H1 (cell line): ENCODE measurements around the gene PDRG1. TPM values are rescaled to one million over a fixed set of nuclear protein-coding genes. Genes with fewer than 3 reads are reported as not detected.

Source experiments
- CTCF ChIA-PET: fragments of 300-600 bp; sonication (Branson Sonifier 250); formaldehyde crosslinking; loops from one replicate; lab custom pipeline; 2021; ENCODE audit not compliant: partially characterized antibody; lab: Charles Lee
- POLR2A ChIA-PET: fragments of 300-600 bp; sonication (Branson Sonifier 250); formaldehyde crosslinking; loops from one replicate; lab custom pipeline; 2021; ENCODE audit warnings: inconsistent platforms; ENCODE audit not compliant: partially characterized antibody; lab: Charles Lee
- DNase-seq, 2 experiments: peaks; one replicate each; pipeline versions ENCODE4 v3.0.0 to v3.0.0-alpha.2; 2010 to 2022; ENCODE audit warnings: low spot score in 2 of 2, low read depth in 1 of 2, mixed read lengths in 1 of 2
- FAIRE-seq: peaks from 2 replicates; lab custom pipeline; 2011; peaks lifted over from hg19 to GRCh38; lab: Jason Lieb, UNC
- H2AFZ ChIP-seq: 2 replicates; pipeline ENCODE4 v1.8.1; 2012; ENCODE audit warnings: low read length, inconsistent platforms
- H2AK5ac ChIP-seq: 2 replicates; pipeline ENCODE4 v1.6.1; 2013; ENCODE audit warnings: low read depth, low read length
- H2BK120ac ChIP-seq: replicated peaks from 2 replicates; pipeline ENCODE3; 2013; ENCODE audit warnings: low read depth, low read length, inconsistent platforms
- H2BK12ac ChIP-seq: 2 replicates; pipeline ENCODE4 v1.6.1; 2013; ENCODE audit warnings: low read depth, low read length
- H2BK15ac ChIP-seq: 2 replicates; pipeline ENCODE4 v1.6.1; 2013; ENCODE audit warnings: low read length
- H2BK20ac ChIP-seq: 2 replicates; pipeline ENCODE4 v1.6.1; 2013; ENCODE audit warnings: low read length
- H2BK5ac ChIP-seq: 2 replicates; pipeline ENCODE4 v1.6.1; 2013; ENCODE audit warnings: low read depth, low read length
- H3K14ac ChIP-seq: 2 replicates; pipeline ENCODE4 v1.6.1; 2013; ENCODE audit warnings: inconsistent platforms; ENCODE audit not compliant: insufficient read length
- H3K18ac ChIP-seq: 2 replicates; pipeline ENCODE4 v1.6.1; 2013; ENCODE audit warnings: low read length; ENCODE audit errors: extremely low read depth
- H3K23ac ChIP-seq: 2 replicates; pipeline ENCODE4 v1.6.1; 2013; ENCODE audit warnings: inconsistent platforms; ENCODE audit not compliant: insufficient read length
- H3K23me2 ChIP-seq: 2 replicates; pipeline ENCODE4 v1.6.1; 2013; ENCODE audit warnings: low read depth, low read length
- H3K27ac ChIP-seq: 2 replicates; pipeline ENCODE4 v1.6.1; 2011; ENCODE audit warnings: low read depth, low read length, inconsistent platforms
- H3K27me3 ChIP-seq, 4 experiments: replicated peaks in 1 of 4; 1 replicate in 1 of 4; 2 replicates in 3 of 4; pipeline versions ENCODE4 v1.6.1 to v1.8.1; 2011 to 2013; ENCODE audit warnings: low read length in 3 of 4, mild to moderate bottlenecking in 3 of 4, inconsistent platforms in 2 of 4, mixed read lengths in 2 of 4, moderate library complexity in 1 of 4; ENCODE audit not compliant: control insufficient read depth in 3 of 4, insufficient read depth in 3 of 4; ENCODE audit errors: extremely low read depth in 1 of 4
- H3K36me3 ChIP-seq, 4 experiments: 2 replicates each; pipeline versions ENCODE4 v1.6.1 to v1.8.1; 2011 to 2013; ENCODE audit warnings: mild to moderate bottlenecking in 4 of 4, low read length in 3 of 4, moderate library complexity in 2 of 4, control low read depth in 1 of 4, inconsistent platforms in 1 of 4; ENCODE audit not compliant: insufficient read depth in 4 of 4, control insufficient read depth in 2 of 4
- H3K4ac ChIP-seq: replicated peaks from 2 replicates; pipeline ENCODE3; 2013; ENCODE audit warnings: low read length, low read depth, mixed read lengths, inconsistent platforms; ENCODE audit not compliant: insufficient read length
- H3K4me1 ChIP-seq, 4 experiments: replicated peaks in 1 of 4; 1 replicate in 1 of 4; 2 replicates in 3 of 4; pipeline versions ENCODE4 v1.6.1 to v1.8.1; 2011 to 2013; ENCODE audit warnings: low read length in 3 of 4, inconsistent platforms in 2 of 4, mixed read lengths in 1 of 4; ENCODE audit not compliant: insufficient read depth in 4 of 4, control insufficient read depth in 3 of 4
- H3K4me2 ChIP-seq, 2 experiments: 2 replicates each; pipeline versions ENCODE4 v1.6.1 to v1.8.1; 2011 to 2013; ENCODE audit warnings: low read depth in 2 of 2, low read length in 2 of 2, control low read depth in 1 of 2, inconsistent platforms in 1 of 2, mild to moderate bottlenecking in 1 of 2; ENCODE audit not compliant: insufficient read depth in 1 of 2
- H3K4me3 ChIP-seq, 4 experiments: fragments of 200-600, 300-600 bp in 1 of 4; sonication (generic), shearing (Covaris generic), sonication (Bioruptor Twin) in 1 of 4; 2 replicates each; pipeline versions ENCODE4 v1.5.1 to v1.8.1; 2011 to 2016; ENCODE audit warnings: low read length in 4 of 4, low read depth in 3 of 4, control low read depth in 2 of 4, inconsistent platforms in 2 of 4, mild to moderate bottlenecking in 2 of 4, mixed read lengths in 1 of 4, moderate library complexity in 1 of 4; ENCODE audit not compliant: insufficient read depth in 2 of 4; ENCODE audit errors: extremely low read depth in 1 of 4
- H3K56ac ChIP-seq: replicated peaks from 2 replicates; pipeline ENCODE3; 2013; ENCODE audit warnings: low read depth, mild to moderate bottlenecking, mixed read lengths, low read length, inconsistent platforms; ENCODE audit not compliant: insufficient read length
- H3K79me1 ChIP-seq: 2 replicates; pipeline ENCODE4 v1.6.1; 2013; ENCODE audit warnings: low read depth, low read length, control low read depth
- H3K79me2 ChIP-seq, 2 experiments: 2 replicates each; pipeline versions ENCODE4 v1.6.1 to v1.8.1; 2012 to 2013; ENCODE audit warnings: low read length in 2 of 2, mild to moderate bottlenecking in 2 of 2, inconsistent platforms in 1 of 2; ENCODE audit not compliant: insufficient read depth in 2 of 2, control insufficient read depth in 1 of 2
- H3K9ac ChIP-seq, 4 experiments: replicated peaks in 1 of 4; 1 replicate in 1 of 4; 2 replicates in 3 of 4; pipeline versions ENCODE4 v1.6.1 to v1.8.1; 2011 to 2013; ENCODE audit warnings: low read depth in 3 of 4, low read length in 3 of 4, control low read depth in 2 of 4, mild to moderate bottlenecking in 2 of 4, moderate library complexity in 2 of 4, inconsistent platforms in 1 of 4; ENCODE audit errors: extremely low read depth in 1 of 4
- H3K9me3 ChIP-seq, 2 experiments: 2 replicates each; pipeline versions ENCODE4 v1.6.1 to v1.8.1; 2012 to 2013; ENCODE audit warnings: mild to moderate bottlenecking in 2 of 2, moderate library complexity in 2 of 2, control low read depth in 1 of 2, inconsistent platforms in 1 of 2, low read depth in 1 of 2, low read length in 1 of 2, mixed read lengths in 1 of 2; ENCODE audit not compliant: insufficient read depth in 2 of 2
- H4K20me1 ChIP-seq, 2 experiments: replicated peaks in 1 of 2; 2 replicates each; pipeline versions ENCODE3 to v1.8.1; 2011 to 2013; ENCODE audit warnings: inconsistent platforms in 2 of 2, low read length in 2 of 2, mild to moderate bottlenecking in 1 of 2; ENCODE audit not compliant: insufficient read depth in 2 of 2, control insufficient read depth in 1 of 2
- H4K5ac ChIP-seq: 2 replicates; pipeline ENCODE4 v1.6.1; 2013; ENCODE audit warnings: low read length, low read depth, mixed read lengths, inconsistent platforms; ENCODE audit not compliant: insufficient read length
- H4K8ac ChIP-seq: 2 replicates; pipeline ENCODE4 v1.8.0; 2013; ENCODE audit warnings: mild to moderate bottlenecking, moderate library complexity, low read length, inconsistent platforms; ENCODE audit not compliant: insufficient read depth; ENCODE audit errors: extremely low read depth
- H4K91ac ChIP-seq: replicated peaks from 2 replicates; pipeline ENCODE3; 2013; ENCODE audit warnings: low read length, mixed read lengths, inconsistent platforms; ENCODE audit not compliant: insufficient read length
- ASH2L ChIP-seq: fragments of 200-600, 300-600 bp; sonication (generic); IDR thresholded peaks from one replicate; pipeline ENCODE4 v1.7.1; 2017; ENCODE audit warnings: low read length
- ATF2 ChIP-seq: IDR thresholded peaks from 2 replicates; pipeline ENCODE4 v1.6.1; 2012; ENCODE audit warnings: low read length, inconsistent platforms
- GABPA ChIP-seq: IDR thresholded peaks from 2 replicates; pipeline ENCODE4 v1.6.1; 2011; ENCODE audit warnings: mild to moderate bottlenecking, low read length, moderate library complexity, borderline replicate concordance; ENCODE audit not compliant: insufficient read depth
- JUN ChIP-seq: IDR thresholded peaks from 2 replicates; pipeline ENCODE4 v1.6.1; 2011; ENCODE audit warnings: low read depth, mild to moderate bottlenecking, improper control_type of control experiment, low read length
- NANOG ChIP-seq: IDR thresholded peaks from 2 replicates; pipeline ENCODE4 v1.6.1; 2011; ENCODE audit warnings: low read length, low read depth, mild to moderate bottlenecking, inconsistent platforms; ENCODE audit not compliant: insufficient read depth, poor library complexity, severe bottlenecking
- NRF1 ChIP-seq: IDR thresholded peaks from 2 replicates; pipeline ENCODE4 v1.6.1; 2011; ENCODE audit warnings: mild to moderate bottlenecking, low read depth, low read length, improper control_type of control experiment
- RAD21 ChIP-seq, 2 experiments: IDR thresholded peaks in 1 of 2; conservative IDR thresholded peaks in 1 of 2; 2 replicates each; pipeline ENCODE4 v1.6.1; 2011; ENCODE audit warnings: low read depth in 2 of 2, low read length in 2 of 2, improper control_type of control experiment in 1 of 2, inconsistent platforms in 1 of 2, mild to moderate bottlenecking in 1 of 2, moderate library complexity in 1 of 2
- RFX5 ChIP-seq: IDR thresholded peaks from 2 replicates; pipeline ENCODE4 v1.6.1; 2011; ENCODE audit warnings: low read depth, low read length, improper control_type of control experiment, borderline replicate concordance
- SIN3A ChIP-seq, 2 experiments: IDR thresholded peaks in 1 of 2; conservative IDR thresholded peaks in 1 of 2; 2 replicates each; pipeline ENCODE4 v1.6.1; 2011 to 2012; ENCODE audit warnings: low read length in 2 of 2, improper control_type of control experiment in 1 of 2, low read depth in 1 of 2, mild to moderate bottlenecking in 1 of 2
- SIX5 ChIP-seq: IDR thresholded peaks from 2 replicates; pipeline ENCODE4 v1.6.1; 2011; ENCODE audit warnings: mild to moderate bottlenecking, low read depth, low read length
- TEAD4 ChIP-seq: IDR thresholded peaks from 2 replicates; pipeline ENCODE4 v1.6.1; 2012; ENCODE audit warnings: low read depth, low read length, inconsistent platforms, mixed read lengths
- WGBS, 2 experiments: shearing (Covaris generic) in 1 of 2; methylation state at CpG; one replicate each; pipeline versions ENCODE4 v1.1.6 to v1.1.7; 2013 to 2015; ENCODE audit warnings: low lambda C conversion rate in 2 of 2, mixed read lengths in 2 of 2, inconsistent platforms in 1 of 2, low coverage in 1 of 2, missing lambda C conversion rate in 1 of 2; ENCODE audit not compliant: insufficient replicate concordance in 2 of 2, insufficient coverage in 1 of 2, insufficient read length in 1 of 2; ENCODE audit errors: extremely low coverage in 1 of 2, missing lambda C conversion rate in 1 of 2; 5-methylcytosine and 5-hydroxymethylcytosine counted together
- polyA plus RNA-seq, 7 experiments: library from polyadenylated mRNA; depleted of rRNA in 3 of 7; stranded (reverse) in 5 of 7; unstranded in 2 of 7; fragments of >200 nt in 5 of 7; fragments of 200-250 nt in 2 of 7; gene quantifications; 1 replicate in 5 of 7; 2 replicates in 1 of 7; 4 replicates in 1 of 7; pipeline versions ENCODE4 v1.2.1 to v1.2.3, GENCODE V29; 2011 to 2013; ENCODE audit warnings: missing spikeins in 2 of 7, mixed read lengths in 2 of 7
- total RNA-seq: library from RNA; stranded (reverse); fragmentation: NEBNext Ultra II Directional; extraction: Animal tissue kit (Norgen Biotek cat#: 25700); gene quantifications from 2 replicates; pipeline ENCODE4 v1.2.1, GENCODE V29; 2021

The PDRG1 gene
- total and polyA plus RNA-seq, 2 of the 8 experiments (the other 6 are each of a cell fraction or from before 2014, with no cell fraction given): 14.2 to 20.8 TPM

DNA sequence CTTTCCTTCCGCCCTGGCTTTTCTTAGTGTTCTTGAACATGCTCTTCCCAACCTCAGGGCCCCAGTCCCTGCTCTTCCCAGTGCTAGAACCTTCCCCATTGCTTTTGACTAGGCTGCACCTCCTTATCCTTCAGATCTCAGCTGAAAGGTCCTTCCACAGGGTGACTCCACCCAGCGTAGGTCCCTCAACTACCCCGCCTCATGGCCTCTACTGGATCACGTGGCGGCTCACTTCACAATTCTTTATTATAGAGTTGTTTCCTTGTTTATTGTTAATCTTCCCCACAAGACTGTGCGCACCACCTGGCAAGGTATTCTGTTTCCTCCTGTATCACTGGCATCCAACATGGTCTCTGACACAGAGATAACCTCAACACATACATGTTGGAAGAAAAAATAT, 50.2 kb downstream of the PDRG1 start:
- no peak overlapping the region for H2AK5ac ChIP-seq
- CTCF ChIA-PET: no interaction called here
- DNase-seq: no peak
- no peak for TF ChIP-seq RAD21 (IDR thresholded peaks at IDR 0.05 in 1 of 2, conservative IDR thresholded peaks at IDR 0.05 in 1 of 2; ENCODE audit: low read depth in 2 of 2, low read length in 2 of 2)
- no peak for TF ChIP-seq NANOG
- TF ChIP-seq JUN: no peak
- TF ChIP-seq ASH2L: no peak
- no peak for TF ChIP-seq RFX5
- TF ChIP-seq TEAD4: no peak
- no peak for TF ChIP-seq SIN3A (conservative IDR thresholded peaks at IDR 0.05 in 1 of 2, IDR thresholded peaks at IDR 0.05 in 1 of 2; ENCODE audit: low read depth in 1 of 2, low read length in 2 of 2)
- TF ChIP-seq NRF1: no peak
- TF ChIP-seq SIX5: no peak
- no peak for TF ChIP-seq ATF2
- TF ChIP-seq GABPA: no peak

More for the DNA sequence above, 50.2 kb downstream of the PDRG1 start:
- WGBS, 2 experiments: 89% methylated on average over 6 of the region's 6 CpGs; no CpG with 5 or more reads in 1 of the 2 experiments
- H2BK12ac ChIP-seq: no peak overlapping the region
- no peak overlapping the region for H3K56ac ChIP-seq
- POLR2A ChIA-PET: interaction anchor here (1.4 kb wide), 1 partner anchor 34 kb away, joined by 3 read pairs; no protein-coding TSS in a partner anchor
- H3K9ac ChIP-seq: no peak overlapping the region
- H3K36me3 ChIP-seq: no peaks in the 10 kb centered on the region
- no peak overlapping the region for H2BK20ac ChIP-seq
- H3K23ac ChIP-seq: no peak overlapping the region
- H3K9me3 ChIP-seq: no peaks in the 10 kb centered on the region
- no peak overlapping the region for H3K4me2 ChIP-seq
- no peak overlapping the region for H2AFZ ChIP-seq
- H2BK120ac ChIP-seq: peak overlapping the region; percentile 13
- H3K27me3 ChIP-seq: peaks cover 0 to 4% (median 0%) of the 10 kb centered on the region in 4 experiments; a peak in 3 of 7 replicates
- no peaks in the 10 kb centered on the region for H4K20me1 ChIP-seq
- H4K5ac ChIP-seq: no peak overlapping the region
- H4K8ac ChIP-seq: no peak overlapping the region
- H2BK15ac ChIP-seq: no peak overlapping the region
- no peak overlapping the region for H3K27ac ChIP-seq
- H3K18ac ChIP-seq: no peak overlapping the region
- H3K4me1 ChIP-seq: peaks cover 0 to 7% (median 7%) of the 10 kb centered on the region in 4 experiments; a peak in 5 of 7 replicates
- no peak for FAIRE-seq
- H3K79me1 ChIP-seq: no peaks in the 10 kb centered on the region
- H4K91ac ChIP-seq: no peak overlapping the region
- no peaks in the 10 kb centered on the region for H3K79me2 ChIP-seq
- no peak overlapping the region for H2BK5ac ChIP-seq
- no peak overlapping the region for H3K14ac ChIP-seq
- no peaks in the 10 kb centered on the region for H3K23me2 ChIP-seq
- no peak overlapping the region for H3K4me3 ChIP-seq
- H3K4ac ChIP-seq: no peak overlapping the region
